KG1 (cell line): Measurements from ENCODE around the gene ST3GAL3.
"Not testable (repeated sequence)": the region's sequence is repeated elsewhere in the genome, so short reads cannot be mapped to it uniquely, and the experiment has no call there.

ENCODE experiments used
- DNase-seq: peaks from one replicate; lab custom pipeline; 2025; lab: John Stamatoyannopoulos, UW

ST3GAL3 gene

GRCh38 chr1:43757343-43758053 is 50.2 kb downstream of the ST3GAL3 start:
- DNase-seq = no peak

GRCh38 chr1:43760745-43761317 is 53.5 kb downstream of the ST3GAL3 start:
- DNase-seq = no peak

DNA sequence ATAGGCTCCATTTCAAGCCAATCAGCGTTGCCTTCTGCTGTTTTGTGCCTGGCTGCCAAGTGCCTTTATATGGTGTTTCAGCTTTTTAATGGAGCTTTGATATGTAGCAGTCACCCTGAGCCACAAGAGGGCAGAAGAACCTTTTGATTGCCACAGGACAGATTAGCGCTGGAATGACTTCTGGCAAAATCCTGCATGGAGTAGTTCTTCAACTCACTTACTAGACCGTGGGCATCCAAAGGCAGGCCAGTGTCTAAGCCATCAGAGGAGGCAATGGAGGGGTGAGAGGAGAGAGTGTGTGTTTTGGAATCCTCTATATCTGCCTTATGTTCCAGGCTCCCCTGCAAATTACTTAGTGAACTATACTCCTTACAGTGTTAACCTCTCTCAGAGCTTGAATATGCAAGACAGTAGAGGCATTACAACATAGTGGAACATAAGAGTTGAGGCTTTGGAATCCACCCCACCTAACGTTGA is 56.2 kb downstream of the ST3GAL3 start:
- DNase-seq = no peak

DNA sequence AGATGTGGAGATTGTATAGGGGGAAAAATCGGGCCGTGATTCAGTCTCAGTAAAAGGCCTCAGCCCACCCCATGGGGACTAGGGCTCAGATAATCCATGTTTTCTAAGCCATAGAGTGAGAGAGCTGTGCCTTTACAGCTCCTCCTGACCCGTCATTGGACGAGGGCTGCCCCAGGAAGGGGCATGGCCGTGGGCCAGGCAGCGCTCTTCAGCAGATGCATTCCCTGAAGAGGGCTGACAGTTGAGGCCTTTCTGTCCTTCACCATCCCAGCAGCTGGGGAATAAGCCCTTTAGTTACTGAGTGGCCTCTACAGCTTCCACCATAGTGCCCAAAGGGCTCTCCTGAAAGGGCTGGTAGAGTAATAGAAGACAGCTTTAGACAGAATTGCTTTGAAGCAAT is 57.2 kb downstream of the ST3GAL3 start:
- no peak for DNase-seq

DNA sequence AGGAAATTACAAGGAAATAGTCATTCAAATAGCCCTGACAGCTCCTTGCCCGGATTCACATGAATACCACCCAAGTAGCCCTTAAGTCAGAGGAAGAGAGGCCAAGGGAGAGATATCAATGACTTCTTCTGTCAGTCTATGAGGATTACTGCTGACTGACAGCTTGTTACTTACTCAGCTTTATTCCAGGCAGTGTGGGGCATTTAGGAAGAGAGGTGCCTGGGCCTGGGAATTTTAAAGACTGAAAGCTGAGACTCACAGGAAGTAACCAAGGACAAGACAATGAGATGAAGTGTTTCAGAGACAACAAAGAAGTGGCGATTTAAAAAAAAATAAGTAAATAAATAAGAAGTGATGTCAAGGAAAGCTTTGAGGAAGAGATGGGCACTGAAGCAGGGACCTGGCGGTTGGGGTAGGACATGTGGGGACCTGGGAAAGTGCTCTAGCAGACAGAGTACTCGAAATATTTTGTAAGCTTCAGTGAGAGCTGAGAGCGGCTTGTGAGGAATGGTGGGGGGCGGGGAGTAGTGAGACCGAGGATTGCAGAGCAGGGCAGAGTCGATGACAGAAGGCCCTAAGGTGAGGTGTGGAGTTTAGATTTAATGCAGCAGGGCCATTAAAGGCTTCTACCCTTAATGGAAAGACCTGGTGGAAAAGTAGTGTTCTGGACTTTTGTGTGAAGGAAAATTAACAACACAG is 58.9 kb downstream of the ST3GAL3 start:
- no peak for DNase-seq

DNA sequence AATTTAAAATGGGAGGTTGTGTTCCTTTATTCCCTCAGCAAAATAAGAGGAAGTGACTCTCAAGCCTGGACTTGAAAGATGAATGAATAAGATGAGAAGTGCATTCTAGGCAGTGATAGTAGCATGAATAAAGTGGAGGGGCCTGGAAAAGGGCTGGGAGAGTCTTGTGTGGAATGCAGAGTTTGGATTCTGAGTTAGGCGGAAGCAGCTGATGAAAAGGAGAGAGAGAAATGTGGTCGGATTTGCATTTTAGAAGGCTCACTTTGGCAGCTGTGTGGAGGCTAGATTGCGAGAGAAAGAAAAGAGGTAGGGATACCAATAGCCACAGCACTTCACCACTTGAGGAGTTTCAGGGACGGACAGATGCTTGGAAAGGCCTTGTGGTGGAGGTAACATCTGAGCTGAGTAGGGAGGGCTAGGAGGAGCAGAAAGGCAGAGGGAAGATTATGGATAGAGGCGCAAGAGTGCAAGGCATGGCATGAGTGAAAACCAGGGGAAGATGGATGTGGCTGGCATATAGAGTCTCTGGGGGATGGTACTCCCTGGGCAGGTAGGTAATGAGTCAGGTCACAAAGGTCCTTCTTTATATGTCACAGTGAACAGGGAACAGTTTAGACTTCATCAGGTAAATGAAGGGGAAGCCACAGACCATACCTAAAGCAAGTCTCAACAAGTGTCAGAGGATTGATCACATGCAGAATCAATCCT is 59.6 kb downstream of the ST3GAL3 start:
- DNase-seq = no peak

DNA sequence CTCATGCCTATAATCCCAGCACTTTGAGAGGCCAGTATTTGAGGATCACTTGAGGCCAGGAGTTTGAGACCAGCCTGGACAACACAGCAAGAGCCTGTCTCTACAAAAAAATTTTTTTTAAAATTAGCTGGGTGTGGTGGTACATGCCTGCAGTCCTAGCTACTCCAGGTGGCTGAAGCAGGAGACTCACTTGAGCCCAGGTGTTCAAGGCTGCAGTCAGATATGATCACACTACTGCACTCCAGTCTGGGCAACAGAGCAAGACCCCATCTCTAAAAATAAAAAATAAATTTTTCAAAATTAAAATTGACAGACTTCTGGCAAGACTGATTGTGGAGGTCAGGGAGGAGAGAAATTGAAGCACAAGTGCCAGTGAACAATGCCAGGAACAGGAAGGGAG is 60.8 kb downstream of the ST3GAL3 start:
- DNase-seq = no peak

- DNase-seq = no peak
Observed at GRCh38 chr1:43769350-43769908, 62.1 kb downstream of the ST3GAL3 start.

DNA sequence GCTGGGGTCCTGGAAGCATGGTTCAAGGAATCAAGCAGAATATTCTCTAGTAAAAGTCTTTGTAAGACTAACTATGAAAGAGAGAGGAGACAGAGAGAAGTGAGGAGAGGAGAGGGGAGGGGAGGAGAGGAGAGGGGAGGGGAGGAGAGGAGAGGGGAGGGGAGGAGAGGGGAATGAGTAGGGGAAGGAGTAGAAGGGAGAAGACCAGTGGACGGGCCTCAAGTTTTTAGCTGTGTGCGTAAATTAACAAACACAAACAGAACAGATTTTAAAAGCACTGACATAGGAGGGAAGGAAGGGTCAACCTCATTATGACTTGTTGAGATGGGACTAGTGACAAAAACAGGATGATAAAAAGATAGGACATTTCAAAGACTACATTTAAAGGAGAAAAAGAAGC is 62.8 kb downstream of the ST3GAL3 start:
- no peak for DNase-seq

DNA sequence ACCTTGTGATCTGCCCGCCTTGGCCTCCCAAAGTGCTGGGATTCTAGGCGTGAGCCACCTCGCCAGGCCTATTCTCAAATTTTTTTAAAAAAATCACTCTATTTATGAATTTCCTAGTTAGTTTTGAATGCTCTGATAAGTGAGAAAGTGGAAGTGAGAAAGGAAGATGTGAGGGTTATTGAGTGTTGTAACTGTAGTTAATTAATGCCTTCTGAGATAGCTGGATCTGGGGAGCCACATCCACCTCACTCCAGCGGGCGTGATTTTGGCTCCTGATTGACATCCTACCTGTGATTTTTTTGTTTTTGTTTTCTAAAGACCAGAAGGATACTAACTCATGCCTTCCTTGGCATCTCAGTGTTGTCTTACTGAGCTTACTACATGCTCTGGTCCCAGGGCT is 65.6 kb downstream of the ST3GAL3 start:
- DNase-seq = no peak

- DNase-seq = no peak
Observed at GRCh38 chr1:43773821-43774220, 66.5 kb downstream of the ST3GAL3 start.

DNA sequence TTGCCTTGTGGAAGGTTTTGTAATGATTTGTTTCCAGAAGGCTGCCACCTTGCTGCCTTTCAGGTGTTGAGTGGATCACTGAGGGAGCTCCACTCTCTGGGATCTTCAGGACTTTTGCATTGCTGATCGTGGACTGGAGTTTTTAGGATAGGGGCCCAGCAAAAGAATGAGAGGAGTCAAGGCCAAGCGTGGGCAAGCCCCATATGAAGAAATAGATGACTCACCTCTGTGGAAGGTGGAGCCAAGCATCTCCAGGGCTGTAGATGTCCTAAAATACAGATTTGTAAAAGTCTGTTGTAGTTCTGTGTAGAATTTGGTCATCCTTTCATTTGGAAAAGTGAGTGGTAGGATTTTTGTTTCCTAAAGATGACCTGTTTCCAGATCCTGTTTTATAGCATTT is 67.0 kb downstream of the ST3GAL3 start:
- no peak for DNase-seq

DNA sequence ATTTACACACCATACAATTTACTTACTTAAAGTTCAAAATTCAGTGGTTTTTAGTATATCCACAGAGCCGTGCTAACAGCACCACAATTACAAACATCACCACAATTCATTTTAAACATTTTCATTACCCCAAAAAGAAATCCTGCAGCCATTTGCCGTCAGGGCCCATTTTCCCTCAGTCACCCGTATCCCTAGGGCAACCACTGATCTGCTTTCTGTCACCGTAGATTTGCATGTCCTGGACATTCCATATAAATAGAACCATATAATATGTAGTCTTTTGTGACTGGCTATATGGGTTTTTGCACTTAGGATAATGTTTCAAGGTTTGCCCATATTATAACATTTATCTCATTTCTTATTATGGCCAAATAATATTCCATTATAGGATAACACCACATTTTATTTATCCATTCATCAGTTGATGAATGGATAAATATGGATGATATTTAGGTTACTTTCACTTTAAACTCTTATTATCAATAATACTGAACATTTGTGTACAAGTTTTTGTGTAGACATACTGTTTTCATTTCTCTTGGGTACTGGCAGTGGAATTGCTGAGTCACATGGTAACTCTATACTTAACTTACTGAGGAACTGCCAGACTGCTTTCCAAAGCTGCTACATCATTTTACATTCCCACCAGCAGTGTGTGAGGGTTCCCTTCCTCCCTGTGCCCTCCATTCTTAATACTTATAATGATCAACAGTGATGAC is 68.9 kb downstream of the ST3GAL3 start:
- no peak for DNase-seq

- not testable (repeated sequence) for DNase-seq
Observed at GRCh38 chr1:43777916-43778315, 70.6 kb downstream of the ST3GAL3 start.

DNA sequence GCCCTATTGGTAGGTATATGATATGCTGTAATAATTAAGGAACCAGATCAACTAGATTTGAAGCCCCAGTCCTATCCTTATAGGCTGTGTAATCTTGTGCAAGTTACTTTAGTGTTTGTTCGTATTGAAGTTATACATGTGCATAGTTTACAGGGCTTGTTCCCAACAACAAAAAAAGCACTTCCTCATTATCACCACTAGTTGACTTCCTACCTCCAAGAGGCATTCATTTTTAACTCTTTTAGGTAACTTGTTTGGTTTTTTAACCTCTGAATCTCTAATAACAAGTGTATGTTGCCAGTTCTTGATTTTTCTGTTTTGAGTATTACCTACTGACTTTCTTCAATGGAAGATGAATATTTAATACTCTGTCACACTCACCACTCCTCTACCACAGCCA is 71.9 kb downstream of the ST3GAL3 start:
- DNase-seq = no peak

DNA sequence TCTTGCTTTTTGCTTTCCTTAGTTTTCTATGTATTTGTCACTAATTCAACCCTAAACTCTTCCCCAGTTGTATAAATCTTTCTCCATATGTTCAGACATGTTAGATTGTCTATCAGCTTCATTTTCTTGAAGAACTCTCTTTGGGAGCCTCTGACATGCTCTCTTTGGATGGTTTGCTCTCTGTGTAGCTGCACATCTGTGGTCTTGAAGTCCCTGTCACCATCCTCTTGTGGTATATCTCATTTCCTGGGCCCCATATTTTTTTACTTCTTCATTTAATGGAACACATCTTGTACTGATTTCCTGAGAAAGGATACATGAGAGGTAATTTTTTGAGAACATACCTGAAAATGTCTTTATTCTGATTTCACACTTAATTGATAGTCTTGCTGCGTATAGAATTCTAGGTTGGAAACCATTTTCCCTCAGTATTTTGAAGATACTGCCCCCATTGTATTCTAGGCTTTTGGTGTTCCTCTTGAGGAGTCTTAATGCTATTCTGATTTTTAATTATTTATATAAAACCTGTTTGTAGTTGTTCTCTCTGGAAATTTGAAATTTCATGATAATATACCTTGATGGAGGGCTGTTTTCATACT is 72.6 kb downstream of the ST3GAL3 start:
- DNase-seq = no peak

DNA sequence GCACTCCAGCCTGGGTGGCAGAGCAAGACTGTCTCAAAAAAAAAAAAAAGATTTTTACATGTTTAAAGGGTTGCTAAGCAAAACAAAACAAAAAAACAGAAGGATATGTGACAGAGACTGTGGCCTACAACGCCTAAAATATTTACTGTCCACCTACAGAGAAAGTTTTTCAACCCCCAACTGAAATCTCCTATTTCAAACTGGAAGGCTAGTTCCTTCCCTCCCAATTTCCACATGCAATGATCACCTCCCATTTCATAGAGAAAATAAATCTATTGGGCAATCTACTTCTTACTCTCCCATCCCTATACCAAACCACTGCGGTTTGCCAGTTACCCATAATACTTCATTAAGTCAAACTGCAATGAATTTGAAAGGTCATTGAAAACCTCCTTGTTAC is 74.2 kb downstream of the ST3GAL3 start:
- no peak for DNase-seq

GRCh38 chr1:43783096-43783670 is 75.8 kb downstream of the ST3GAL3 start:
- DNase-seq = no peak

DNA sequence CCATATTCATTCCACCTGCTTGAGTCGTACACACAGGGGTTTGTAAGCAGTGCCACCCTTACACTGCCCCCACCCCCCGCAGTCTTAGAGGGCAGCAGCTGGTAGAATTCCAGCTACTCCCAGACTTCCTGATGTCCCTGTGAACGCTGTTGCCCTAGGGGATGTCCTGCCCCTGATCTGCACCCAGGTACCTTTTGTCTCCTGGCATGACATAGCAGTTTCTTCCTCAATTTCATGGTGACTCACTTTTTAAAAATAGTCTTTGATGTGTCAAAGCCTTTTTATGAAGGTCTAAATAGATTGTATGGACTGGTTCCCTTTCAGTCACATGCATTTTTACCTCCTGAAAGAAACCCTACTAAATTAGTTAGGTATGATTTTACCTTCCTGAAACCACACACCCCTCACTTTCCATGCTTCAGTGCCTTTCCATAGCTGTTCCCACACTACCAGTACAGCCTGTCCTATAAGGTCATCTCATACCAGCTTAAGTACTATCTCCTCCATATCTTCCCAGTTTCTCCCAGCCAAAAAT is 76.4 kb downstream of the ST3GAL3 start:
- DNase-seq = no peak

DNA sequence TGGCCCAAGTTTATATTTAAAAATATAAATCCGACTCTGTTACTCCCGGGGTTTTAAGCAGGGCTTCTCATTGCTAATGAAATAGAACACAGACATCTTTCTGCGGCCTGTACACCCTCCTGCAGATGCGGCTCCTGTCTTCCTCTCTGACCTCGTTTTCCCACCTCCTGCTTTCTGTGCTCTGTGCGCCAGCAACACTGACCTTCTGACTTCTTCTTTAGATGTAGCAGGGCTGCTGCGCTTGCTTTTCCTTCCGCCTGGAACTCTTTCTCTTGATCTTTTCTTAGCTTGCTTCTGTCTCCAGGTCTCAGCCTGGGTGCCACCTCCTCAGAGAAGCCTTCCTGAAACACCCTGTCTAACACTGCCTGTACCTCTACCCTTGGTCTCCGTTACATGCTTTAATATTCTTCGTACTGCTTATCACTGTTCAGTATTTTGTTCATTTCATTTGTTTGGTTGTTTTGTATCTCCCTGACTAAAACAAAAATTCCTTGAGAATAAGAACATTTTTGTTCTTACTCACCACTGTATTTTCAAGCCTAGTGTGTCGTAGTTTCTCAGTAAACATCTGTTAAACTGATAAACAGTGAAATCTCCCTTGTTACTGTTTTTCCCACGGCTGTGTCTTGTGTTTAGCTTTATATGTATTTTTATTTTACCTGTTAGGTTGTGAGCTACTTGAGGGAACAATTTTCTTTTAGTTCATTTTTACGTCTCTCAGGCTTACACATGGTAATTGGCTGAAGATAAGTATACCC is 79.0 kb downstream of the ST3GAL3 start:
- DNase-seq = no peak
